SK-N-SH (cell line): ENCODE measurements around the gene CHMP6. TPM values are rescaled to one million over a fixed set of nuclear protein-coding genes. Genes with fewer than 3 reads are reported as not detected.

ENCODE experiments used
- CTCF ChIA-PET: fragments of 300-600, 350-600 bp; formaldehyde crosslinking; extraction: SDS; loops from one replicate; lab custom pipeline; 2021; lab: Yijun Ruan, JAX
- POLR2A ChIA-PET: fragments of 350-600 bp; sonication (Branson Sonifier 250); formaldehyde crosslinking; extraction: SDS; loops from one replicate; lab custom pipeline; 2020; ENCODE audit warnings: antibody characterized with exemption, inconsistent platforms; lab: Yijun Ruan, JAX
- DNase-seq: peaks from one replicate; pipeline ENCODE4 v3.0.0; 2012
- H2AFZ ChIP-seq: fragments of 200-600 bp; sonication (generic); 2 replicates; pipeline ENCODE4 v1.8.1; 2016; ENCODE audit warnings: antibody characterized with exemption, mild to moderate bottlenecking, low read depth
- H3F3A ChIP-seq: fragments of 200-600 bp; sonication (generic); replicated peaks from 2 replicates; pipeline ENCODE3; 2016; ENCODE audit warnings: antibody characterized with exemption, mild to moderate bottlenecking; ENCODE audit not compliant: insufficient read depth
- H3K27ac ChIP-seq, 2 experiments: fragments of 200-500 bp in 1 of 2; fragments of 200-600 bp in 1 of 2; sonication (Bioruptor generic) in 1 of 2; sonication (generic), shearing (Covaris generic) in 1 of 2; 2 replicates each; pipeline versions ENCODE4 v1.5.1 to v1.6.1; 2014 to 2016; ENCODE audit warnings: low read depth in 2 of 2, inconsistent platforms in 1 of 2, low read length in 1 of 2, mild to moderate bottlenecking in 1 of 2, mixed read lengths in 1 of 2
- H3K27me3 ChIP-seq: fragments of 200-600 bp; sonication (generic), shearing (Covaris generic); 2 replicates; pipeline ENCODE4 v1.6.1; 2016; ENCODE audit warnings: mixed run types; ENCODE audit not compliant: insufficient read depth
- H3K36me3 ChIP-seq, 2 experiments: fragments of 200-500 bp in 1 of 2; fragments of 200-600 bp in 1 of 2; sonication (Bioruptor generic) in 1 of 2; sonication (generic) in 1 of 2; replicated peaks in 1 of 2; 2 replicates each; pipeline versions ENCODE3 to v1.5.1; 2014 to 2016; ENCODE audit warnings: low read length in 1 of 2, mild to moderate bottlenecking in 1 of 2; ENCODE audit not compliant: insufficient read depth in 2 of 2, control insufficient read depth in 1 of 2
- H3K4me1 ChIP-seq, 2 experiments: fragments of 200-500 bp in 1 of 2; fragments of 200-600 bp in 1 of 2; sonication (Bioruptor generic) in 1 of 2; sonication (generic), shearing (Covaris generic) in 1 of 2; 2 replicates each; pipeline versions ENCODE4 v1.5.1 to v1.6.1; 2014 to 2016; ENCODE audit warnings: low read depth in 1 of 2, low read length in 1 of 2, mixed run types in 1 of 2; ENCODE audit not compliant: insufficient read depth in 2 of 2, control insufficient read depth in 1 of 2
- H3K4me2 ChIP-seq: fragments of 200-600 bp; sonication (generic), shearing (Covaris generic); 2 replicates; pipeline ENCODE4 v1.6.1; 2017; ENCODE audit warnings: mixed run types
- H3K4me3 ChIP-seq, 2 experiments: fragments of 200-500 bp in 1 of 2; fragments of 200-600 bp in 1 of 2; sonication (Bioruptor generic) in 1 of 2; sonication (generic), shearing (Covaris generic) in 1 of 2; 2 replicates each; pipeline versions ENCODE4 v1.5.1 to v1.8.1; 2014 to 2016; ENCODE audit warnings: low read depth in 2 of 2, inconsistent platforms in 1 of 2, low read length in 1 of 2, mild to moderate bottlenecking in 1 of 2, mixed read lengths in 1 of 2, moderate library complexity in 1 of 2
- H3K79me2 ChIP-seq: fragments of 200-600 bp; sonication (generic); 2 replicates; pipeline ENCODE4 v1.8.1; 2017; ENCODE audit warnings: mild to moderate bottlenecking; ENCODE audit not compliant: insufficient read depth
- H3K9ac ChIP-seq: fragments of 200-600 bp; sonication (generic); 2 replicates; pipeline ENCODE4 v1.6.1; 2017; ENCODE audit warnings: mixed run types
- H3K9me2 ChIP-seq: fragments of 200-600 bp; sonication (generic); 2 replicates; pipeline ENCODE4 v1.6.1; 2017; ENCODE audit warnings: mixed run types
- H3K9me3 ChIP-seq: fragments of 200-600 bp; sonication (generic); 2 replicates; pipeline ENCODE4 v1.6.1; 2017; ENCODE audit warnings: mixed run types, mild to moderate bottlenecking, moderate library complexity
- H4K20me1 ChIP-seq: fragments of 200-600 bp; sonication (generic); 2 replicates; pipeline ENCODE4 v1.6.1; 2017; ENCODE audit warnings: mild to moderate bottlenecking, mixed run types; ENCODE audit not compliant: insufficient read depth
- CHD2 ChIP-seq: fragments of 150-350 bp; IDR thresholded peaks from 2 replicates; pipeline ENCODE4 v1.6.1; 2018; ENCODE audit warnings: low read length; ENCODE audit not compliant: partially characterized antibody
- EP300 ChIP-seq, 2 experiments: IDR thresholded peaks; 2 replicates each; pipeline versions ENCODE4 v1.4.0 to v1.6.1; 2012; ENCODE audit warnings: borderline replicate concordance in 1 of 2, low read depth in 1 of 2, low read length in 1 of 2
- EZH2phosphoT487 ChIP-seq: fragments of 200-600 bp; sonication (generic); IDR thresholded peaks from 2 replicates; pipeline ENCODE4 v1.6.1; 2017; ENCODE audit warnings: low read depth, mixed run types, mild to moderate bottlenecking, antibody characterized with exemption, moderate library complexity, borderline replicate concordance
- FOSL2 ChIP-seq: IDR thresholded peaks from 2 replicates; pipeline ENCODE4 v1.4.0; 2012; ENCODE audit warnings: low read depth, mild to moderate bottlenecking, moderate library complexity, borderline replicate concordance
- GATA2 ChIP-seq: sonication (generic); formaldehyde crosslinking; IDR thresholded peaks from 2 replicates; pipeline ENCODE4 v1.5.0; 2020; ENCODE audit warnings: mild to moderate bottlenecking, missing genetic modification reagents
- MEF2A ChIP-seq: IDR thresholded peaks from 2 replicates; pipeline ENCODE4 v1.4.0; 2012; ENCODE audit warnings: low read depth, borderline replicate concordance
- MXI1 ChIP-seq: IDR thresholded peaks from 2 replicates; pipeline ENCODE4 v1.6.1; 2012; ENCODE audit warnings: mild to moderate bottlenecking, low read depth, low read length, improper control_type of control experiment
- NFIC ChIP-seq: IDR thresholded peaks from 2 replicates; pipeline ENCODE4 v1.4.0; 2012; ENCODE audit warnings: borderline replicate concordance
- POLR2AphosphoS5 ChIP-seq: IDR thresholded peaks from 2 replicates; pipeline ENCODE4 v1.6.1; 2012; ENCODE audit warnings: low read depth, low read length
- RAD21 ChIP-seq: IDR thresholded peaks from 2 replicates; pipeline ENCODE4 v1.6.1; 2012; ENCODE audit warnings: mild to moderate bottlenecking, low read length
- RCOR1 ChIP-seq: fragments of 150-350 bp; IDR thresholded peaks from 2 replicates; pipeline ENCODE4 v1.6.1; 2017; ENCODE audit warnings: antibody characterized with exemption, low read length
- REST ChIP-seq: IDR thresholded peaks from 2 replicates; pipeline ENCODE4 v1.6.1; 2012; ENCODE audit warnings: mild to moderate bottlenecking, low read depth, low read length, moderate library complexity
- RFX5 ChIP-seq: IDR thresholded peaks from 2 replicates; pipeline ENCODE4 v1.6.1; 2012; ENCODE audit warnings: mild to moderate bottlenecking, improper control_type of control experiment, low read length
- RXRA ChIP-seq: IDR thresholded peaks from 2 replicates; pipeline ENCODE4 v1.4.0; 2012; ENCODE audit warnings: low read depth, mild to moderate bottlenecking, borderline replicate concordance
- SIN3A ChIP-seq: IDR thresholded peaks from 2 replicates; pipeline ENCODE4 v1.6.1; 2012; ENCODE audit warnings: low read depth, mild to moderate bottlenecking, low read length, moderate library complexity, borderline replicate concordance
- SMC3 ChIP-seq: IDR thresholded peaks from 2 replicates; pipeline ENCODE4 v1.6.1; 2012; ENCODE audit warnings: low read depth, low read length, improper control_type of control experiment
- TAF1 ChIP-seq: IDR thresholded peaks from 2 replicates; pipeline ENCODE4 v1.6.1; 2012; ENCODE audit warnings: low read depth, mild to moderate bottlenecking, low read length, moderate library complexity, borderline replicate concordance
- WGBS: methylation state at CpG from one replicate; pipeline ENCODE4 v1.1.6; 2017; ENCODE audit warnings: low lambda C conversion rate; 5-methylcytosine and 5-hydroxymethylcytosine counted together
- polyA plus RNA-seq, 3 experiments: library from polyadenylated mRNA; depleted of rRNA; stranded (reverse); fragments of >200 nt; gene quantifications; 2 replicates each; pipeline ENCODE4 v1.2.3, GENCODE V29; 2012
- TF ChIP-seq, protein P1 (sequence below): fragments of 150-350 bp; IDR thresholded peaks from 2 replicates; pipeline ENCODE4 v1.6.1; 2017; ENCODE audit warnings: antibody characterized with exemption, low read length, low read depth, borderline replicate concordance
- TF ChIP-seq, protein P2 (sequence below): IDR thresholded peaks from 2 replicates; pipeline ENCODE4 v1.4.0; 2012; ENCODE audit warnings: low read depth
- TF ChIP-seq, protein P3 (sequence below): IDR thresholded peaks from 2 replicates; pipeline ENCODE4; 2012

Gene CHMP6
- polyA plus RNA-seq, 1 of the 3 experiments (the other 2 are of a cell fraction): 44.1 TPM

DNA sequence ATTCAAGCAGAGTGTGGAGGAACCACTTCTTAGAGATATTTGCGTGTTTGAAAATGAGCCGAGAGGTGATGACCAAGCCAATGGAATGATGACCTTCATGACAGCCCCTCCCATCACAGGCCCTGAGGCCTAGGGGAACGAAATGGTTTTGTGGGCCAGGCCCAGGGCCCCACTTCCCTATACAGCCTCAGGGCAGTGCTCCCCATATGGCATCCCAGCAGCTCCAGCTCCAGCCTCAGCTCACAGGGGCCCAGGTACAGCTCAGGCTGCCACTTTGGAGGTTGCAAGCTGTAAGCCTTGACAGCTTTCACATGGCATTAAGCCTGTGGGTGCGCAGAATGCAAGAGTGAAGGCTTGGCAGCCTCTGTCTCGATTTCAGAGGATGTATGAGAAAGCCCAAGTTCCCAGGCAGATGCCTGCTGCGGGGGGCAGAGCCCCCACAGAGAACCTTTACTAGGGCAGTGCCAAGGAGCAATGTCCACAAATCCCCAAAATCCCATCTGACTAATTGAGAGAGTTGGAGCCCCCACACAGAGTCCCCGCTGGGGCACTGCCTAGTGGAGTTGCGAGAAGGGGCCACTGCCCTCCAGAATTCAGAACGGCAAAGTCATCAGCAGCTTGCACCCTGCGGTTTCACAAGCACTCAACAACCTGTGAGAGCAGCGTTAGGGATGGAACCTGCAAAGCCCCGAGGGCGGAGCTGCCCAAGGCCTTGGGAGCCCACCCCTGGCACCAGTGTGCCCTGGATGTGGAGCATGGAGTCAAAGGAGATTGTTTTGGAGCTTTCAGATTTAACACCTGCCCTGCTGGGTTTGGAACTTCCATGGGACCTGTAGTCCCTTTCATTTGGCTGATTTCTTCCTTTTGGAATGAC, 21.2 kb downstream of the CHMP6 start (continued):
- TF ChIP-seq REST: no peak
- no peak for TF ChIP-seq CHD2
- TF ChIP-seq RAD21: no peak
- TF ChIP-seq RXRA: no peak
- TF ChIP-seq TAF1: no peak
- TF ChIP-seq FOSL2: no peak
- TF ChIP-seq SMC3: no peak
- TF ChIP-seq RCOR1: no peak

- H3K9me3 ChIP-seq: no peaks in the 10 kb centered on the region; the same call in 1 of the 2 replicates
- no peak overlapping the region for H3K9ac ChIP-seq
- ChIA-PET CTCF (interaction anchor here (2.4 to 10.2 kb wide), 2 partner anchors 12 to 88 kb away, joined by 13 to 102 read pairs; no protein-coding TSS in a partner anchor), POLR2A (no interaction called here)
- H4K20me1 ChIP-seq: no peaks in the 10 kb centered on the region
- H3K36me3 ChIP-seq: no peaks in the 10 kb centered on the region
- H3K27ac ChIP-seq: no peak overlapping the region
- H3K9me2 ChIP-seq: no peaks in the 10 kb centered on the region
- H3K27me3 ChIP-seq: peaks cover 22% of the 10 kb centered on the region; the same call in 1 of the 2 replicates
- H3K4me2 ChIP-seq: no peak overlapping the region
- H3K4me1 ChIP-seq: no peaks in the 10 kb centered on the region
- H3K79me2 ChIP-seq: no peaks in the 10 kb centered on the region
- no peak overlapping the region for H2AFZ ChIP-seq
- no peak for DNase-seq
- no peak overlapping the region for H3K4me3 ChIP-seq
- WGBS: 67% methylated on average over 6 of the region's 6 CpGs
- no peaks in the 10 kb centered on the region for H3F3A ChIP-seq
- TF ChIP-seq RXRA: no peak
- TF ChIP-seq NFIC: no peak
- no peak for TF ChIP-seq MEF2A
- no peak for TF ChIP-seq REST
- no peak for TF ChIP-seq RFX5
- no peak for TF ChIP-seq GATA2
- TF ChIP-seq, protein P1, sequence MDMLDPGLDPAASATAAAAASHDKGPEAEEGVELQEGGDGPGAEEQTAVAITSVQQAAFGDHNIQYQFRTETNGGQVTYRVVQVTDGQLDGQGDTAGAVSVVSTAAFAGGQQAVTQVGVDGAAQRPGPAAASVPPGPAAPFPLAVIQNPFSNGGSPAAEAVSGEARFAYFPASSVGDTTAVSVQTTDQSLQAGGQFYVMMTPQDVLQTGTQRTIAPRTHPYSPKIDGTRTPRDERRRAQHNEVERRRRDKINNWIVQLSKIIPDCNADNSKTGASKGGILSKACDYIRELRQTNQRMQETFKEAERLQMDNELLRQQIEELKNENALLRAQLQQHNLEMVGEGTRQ: no peak
- TF ChIP-seq MXI1: no peak
- TF ChIP-seq RAD21: no peak
- no peak for TF ChIP-seq POLR2AphosphoS5
- TF ChIP-seq, protein P2, sequence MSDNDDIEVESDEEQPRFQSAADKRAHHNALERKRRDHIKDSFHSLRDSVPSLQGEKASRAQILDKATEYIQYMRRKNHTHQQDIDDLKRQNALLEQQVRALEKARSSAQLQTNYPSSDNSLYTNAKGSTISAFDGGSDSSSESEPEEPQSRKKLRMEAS: no peak
- TF ChIP-seq, protein P3, sequence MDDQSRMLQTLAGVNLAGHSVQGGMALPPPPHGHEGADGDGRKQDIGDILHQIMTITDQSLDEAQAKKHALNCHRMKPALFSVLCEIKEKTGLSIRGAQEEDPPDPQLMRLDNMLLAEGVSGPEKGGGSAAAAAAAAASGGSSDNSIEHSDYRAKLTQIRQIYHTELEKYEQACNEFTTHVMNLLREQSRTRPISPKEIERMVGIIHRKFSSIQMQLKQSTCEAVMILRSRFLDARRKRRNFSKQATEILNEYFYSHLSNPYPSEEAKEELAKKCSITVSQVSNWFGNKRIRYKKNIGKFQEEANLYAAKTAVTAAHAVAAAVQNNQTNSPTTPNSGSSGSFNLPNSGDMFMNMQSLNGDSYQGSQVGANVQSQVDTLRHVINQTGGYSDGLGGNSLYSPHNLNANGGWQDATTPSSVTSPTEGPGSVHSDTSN: no peak
- no peak for TF ChIP-seq SIN3A
- TF ChIP-seq EP300 (IDR thresholded peaks at IDR 0.05; ENCODE audit: borderline replicate concordance in 1 of 2, low read depth in 1 of 2, low read length in 1 of 2): no peak
- TF ChIP-seq EZH2phosphoT487: no peak
- no peak for TF ChIP-seq FOSL2
Measured at GRCh38 chr17:81013642-81014041, 22.0 kb downstream of the CHMP6 start.
